K562 (cell line): ENCODE results near the gene CERS2. TPM values are rescaled to one million over a fixed set of nuclear protein-coding genes. Genes with fewer than 3 reads are reported as not detected.

Source experiments
- BCL6 ChIP-seq: fragments of 250-450 bp; sonication (Bioruptor Pico); IDR thresholded peaks from 2 replicates; pipeline ENCODE4 v1.4.0; 2020
- CAMTA2 ChIP-seq: fragments of 250-450 bp; sonication (Bioruptor Pico); conservative IDR thresholded peaks from 2 replicates; pipeline ENCODE4 v1.5.1; 2022
- ELF1 ChIP-seq: fragments of 200-800 bp; sonication (Bioruptor generic); IDR thresholded peaks from 2 replicates; pipeline ENCODE4 v1.6.1; 2016; ENCODE audit warnings: missing genetic modification characterization, missing compliant biosample characterization
- ELF2 ChIP-seq: fragments of 250-450 bp; sonication (Bioruptor Pico); IDR thresholded peaks from 2 replicates; pipeline ENCODE4 v1.5.0; 2021; ENCODE audit warnings: mild to moderate bottlenecking
- HLTF ChIP-seq: fragments of 450-650 bp; IDR thresholded peaks from 2 replicates; pipeline ENCODE4 v1.6.1; 2016
- HNRNPLL ChIP-seq: fragments of 200-400 bp; formaldehyde crosslinking; IDR thresholded peaks from 2 replicates; pipeline ENCODE4 v1.6.1; 2017; ENCODE audit warnings: low read length, low read depth, mild to moderate bottlenecking; ENCODE audit not compliant: poor library complexity, severe bottlenecking
- KLF1 ChIP-seq: fragments of 450-650 bp; IDR thresholded peaks from 2 replicates; pipeline ENCODE4 v1.6.1; 2016; ENCODE audit warnings: missing genetic modification characterization, missing compliant biosample characterization
- NFE2L1 ChIP-seq: fragments of 450-650 bp; IDR thresholded peaks from 2 replicates; pipeline ENCODE4 v1.6.1; 2016; ENCODE audit warnings: missing genetic modification characterization, low read depth, mild to moderate bottlenecking, missing compliant biosample characterization, moderate library complexity, borderline replicate concordance
- NR4A1 ChIP-seq, 2 experiments: fragments of 250-450 bp in 1 of 2; fragments of 450-650 bp in 1 of 2; sonication (Bioruptor Pico) in 1 of 2; IDR thresholded peaks; 2 replicates each; pipeline versions ENCODE4 v1.4.0 to v1.6.1; 2016 to 2020; ENCODE audit warnings: mild to moderate bottlenecking in 2 of 2, missing compliant biosample characterization in 1 of 2, missing genetic modification characterization in 1 of 2, moderate library complexity in 1 of 2
- PTBP1 ChIP-seq: fragments of 200-400 bp; formaldehyde crosslinking; IDR thresholded peaks from 2 replicates; pipeline ENCODE4 v1.6.1; 2017; ENCODE audit warnings: low read depth, low read length
- RBBP5 ChIP-seq: fragments of 200-600 bp; sonication (generic); IDR thresholded peaks from 2 replicates; pipeline ENCODE4 v1.6.1; 2012; ENCODE audit warnings: borderline replicate concordance, mild to moderate bottlenecking, low read length, control low read depth, inconsistent platforms; ENCODE audit not compliant: insufficient read depth, poor library complexity, severe bottlenecking
- RFX5 ChIP-seq: IDR thresholded peaks from 2 replicates; pipeline ENCODE4 v1.6.1; 2011; ENCODE audit warnings: low read depth, mild to moderate bottlenecking, improper control_type of control experiment, low read length
- SIN3A ChIP-seq, 2 experiments: fragments of 150-350 bp in 1 of 2; IDR thresholded peaks; 2 replicates each; pipeline ENCODE4 v1.6.1; 2011 to 2016; ENCODE audit warnings: borderline replicate concordance in 2 of 2, low read depth in 2 of 2, low read length in 2 of 2, mild to moderate bottlenecking in 2 of 2, moderate library complexity in 2 of 2; ENCODE audit not compliant: control insufficient read depth in 1 of 2
- SNIP1 ChIP-seq: fragments of 450-650 bp; IDR thresholded peaks from 2 replicates; pipeline ENCODE4 v1.7.1; 2017; ENCODE audit warnings: low read depth, mild to moderate bottlenecking
- ZFPM2 ChIP-seq: fragments of 250-450 bp; sonication (Bioruptor Pico); IDR thresholded peaks from 2 replicates; pipeline ENCODE4 v1.5.1; 2022; ENCODE audit warnings: mild to moderate bottlenecking
- ZNF263 ChIP-seq: sonication (generic); formaldehyde crosslinking; IDR thresholded peaks from 2 replicates; pipeline ENCODE4 v1.8.0; 2022; ENCODE audit warnings: mild to moderate bottlenecking, missing genetic modification reagents, borderline replicate concordance
- ZNF699 ChIP-seq: fragments of 250-450 bp; sonication (Bioruptor Pico); IDR thresholded peaks from 2 replicates; pipeline ENCODE4 v1.8.0; 2021; ENCODE audit warnings: mild to moderate bottlenecking, moderate library complexity; ENCODE audit not compliant: insufficient replicate concordance
- ZNF707 ChIP-seq: fragments of 250-450 bp; sonication (Bioruptor Pico); conservative IDR thresholded peaks from 2 replicates; pipeline ENCODE4 v1.8.0; 2022; ENCODE audit warnings: inconsistent platforms, mild to moderate bottlenecking, moderate library complexity
- polyA plus RNA-seq, 8 experiments: library from polyadenylated mRNA; depleted of rRNA in 4 of 8; stranded (reverse) in 5 of 8; unstranded in 3 of 8; fragments of >200 nt; fragmentation: Nextera tagmentation in 2 of 8; fragmentation: Illumina TruSeq in 1 of 8; extraction: Ambion mirVana in 2 of 8; extraction: Trizol in 1 of 8; gene quantifications; 2 replicates each; pipeline versions ENCODE4 v1.2.1 to v1.2.3, GENCODE V29; 2011 to 2014; ENCODE audit warnings: inconsistent platforms in 1 of 8, missing spikeins in 1 of 8
- total RNA-seq, 7 experiments: library from RNA; depleted of rRNA in 6 of 7; stranded (reverse); fragments of >200 nt in 6 of 7; fragmentation: Illumina TruSeq in 2 of 7; extraction: Trizol in 2 of 7; gene quantifications; 2 replicates each; pipeline versions ENCODE4 v1.2.1 to v1.2.3, GENCODE V29; 2011 to 2021; ENCODE audit warnings: low replicate concordance in 1 of 7
- TF ChIP-seq, protein P1 (sequence below): sonication (generic); formaldehyde crosslinking; IDR thresholded peaks from 2 replicates; pipeline ENCODE4 v1.8.1; 2023; ENCODE audit warnings: mild to moderate bottlenecking, missing genetic modification reagents, moderate library complexity
- TF ChIP-seq, protein P2 (sequence below): sonication (generic); formaldehyde crosslinking; IDR thresholded peaks from 2 replicates; pipeline ENCODE4 v1.8.0; 2022; ENCODE audit warnings: mild to moderate bottlenecking, missing genetic modification reagents
- TF ChIP-seq, protein P3 (sequence below): fragments of 450-650 bp; formaldehyde crosslinking; IDR thresholded peaks from 2 replicates; pipeline ENCODE4 v1.4.0; 2022; ENCODE audit warnings: missing genetic modification characterization
- TF ChIP-seq, protein P4 (sequence below): fragments of 450-650 bp; IDR thresholded peaks from 2 replicates; pipeline ENCODE4 v1.6.1; 2018; ENCODE audit not compliant: partially characterized antibody

CERS2 gene
- total and polyA plus RNA-seq, 9 of the 15 experiments (the other 6 are each of a cell fraction or from before 2014, with no cell fraction given) = 23.4 to 295 (median 132) TPM

DNA sequence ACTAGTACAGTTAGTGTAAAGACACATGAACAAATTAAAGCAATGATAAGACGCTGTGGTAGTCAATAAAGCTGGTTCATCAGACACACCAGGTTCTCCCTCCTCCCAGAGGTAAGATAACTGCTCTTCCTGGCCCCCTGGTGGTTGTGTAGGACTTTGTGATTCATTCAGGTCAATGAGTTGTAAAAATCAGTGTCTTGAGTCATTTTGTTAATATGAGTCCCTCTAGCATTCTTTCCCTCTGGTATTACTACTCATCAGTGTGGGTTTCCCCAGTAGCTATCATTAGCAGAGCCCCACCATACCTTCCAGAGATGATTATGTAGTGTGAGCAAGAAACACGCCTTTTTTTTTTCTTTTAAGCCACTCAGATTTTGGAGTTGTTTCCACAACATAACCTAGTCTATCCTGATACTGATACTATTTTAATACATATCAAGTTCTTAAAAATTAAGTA is 52.1 kb downstream of the CERS2 start (continued):
- TF ChIP-seq, protein P1, sequence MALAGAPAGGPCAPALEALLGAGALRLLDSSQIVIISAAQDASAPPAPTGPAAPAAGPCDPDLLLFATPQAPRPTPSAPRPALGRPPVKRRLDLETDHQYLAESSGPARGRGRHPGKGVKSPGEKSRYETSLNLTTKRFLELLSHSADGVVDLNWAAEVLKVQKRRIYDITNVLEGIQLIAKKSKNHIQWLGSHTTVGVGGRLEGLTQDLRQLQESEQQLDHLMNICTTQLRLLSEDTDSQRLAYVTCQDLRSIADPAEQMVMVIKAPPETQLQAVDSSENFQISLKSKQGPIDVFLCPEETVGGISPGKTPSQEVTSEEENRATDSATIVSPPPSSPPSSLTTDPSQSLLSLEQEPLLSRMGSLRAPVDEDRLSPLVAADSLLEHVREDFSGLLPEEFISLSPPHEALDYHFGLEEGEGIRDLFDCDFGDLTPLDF (CRISPR knock-in tag) = no peak
- TF ChIP-seq ELF2 (CRISPR knock-in tag) (no peak), SNIP1 (no peak), ELF1 (tag) (no peak), HNRNPLL (no peak), ZNF263 (CRISPR knock-in tag) (peak; percentile 84; the same call in 1 of the 2 replicates), HLTF (no peak), ZFPM2 (CRISPR knock-in tag) (no peak), RBBP5 (no peak), ZNF699 (CRISPR knock-in tag) (no peak), KLF1 (no peak), BCL6 (no peak), ZNF707 (CRISPR knock-in tag) (no peak), PTBP1 (no peak), CAMTA2 (CRISPR knock-in tag) (no peak), RFX5 (no peak), SIN3A (IDR thresholded peaks at IDR 0.05; ENCODE audit: borderline replicate concordance in 2 of 2, control insufficient read depth in 1 of 2, low read depth in 2 of 2, low read length in 2 of 2) (no peak), NFE2L1 (no peak), NR4A1 (CRISPR knock-in tag; IDR thresholded peaks at IDR 0.05) (no peak), NR4A1 (tag; IDR thresholded peaks at IDR 0.05) (no peak)
- TF ChIP-seq, protein P2, sequence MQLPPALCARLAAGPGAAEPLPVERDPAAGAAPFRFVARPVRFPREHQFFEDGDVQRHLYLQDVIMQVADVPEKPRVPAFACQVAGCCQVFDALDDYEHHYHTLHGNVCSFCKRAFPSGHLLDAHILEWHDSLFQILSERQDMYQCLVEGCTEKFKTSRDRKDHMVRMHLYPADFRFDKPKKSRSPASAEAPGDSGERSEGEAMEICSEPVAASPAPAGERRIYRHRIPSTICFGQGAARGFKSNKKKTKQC = no peak
- TF ChIP-seq, protein P3, sequence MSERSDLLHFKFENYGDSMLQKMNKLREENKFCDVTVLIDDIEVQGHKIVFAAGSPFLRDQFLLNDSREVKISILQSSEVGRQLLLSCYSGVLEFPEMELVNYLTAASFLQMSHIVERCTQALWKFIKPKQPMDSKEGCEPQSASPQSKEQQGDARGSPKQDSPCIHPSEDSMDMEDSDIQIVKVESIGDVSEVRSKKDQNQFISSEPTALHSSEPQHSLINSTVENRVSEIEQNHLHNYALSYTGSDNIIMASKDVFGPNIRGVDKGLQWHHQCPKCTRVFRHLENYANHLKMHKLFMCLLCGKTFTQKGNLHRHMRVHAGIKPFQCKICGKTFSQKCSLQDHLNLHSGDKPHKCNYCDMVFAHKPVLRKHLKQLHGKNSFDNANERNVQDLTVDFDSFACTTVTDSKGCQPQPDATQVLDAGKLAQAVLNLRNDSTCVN = no peak
- TF ChIP-seq, protein P4, sequence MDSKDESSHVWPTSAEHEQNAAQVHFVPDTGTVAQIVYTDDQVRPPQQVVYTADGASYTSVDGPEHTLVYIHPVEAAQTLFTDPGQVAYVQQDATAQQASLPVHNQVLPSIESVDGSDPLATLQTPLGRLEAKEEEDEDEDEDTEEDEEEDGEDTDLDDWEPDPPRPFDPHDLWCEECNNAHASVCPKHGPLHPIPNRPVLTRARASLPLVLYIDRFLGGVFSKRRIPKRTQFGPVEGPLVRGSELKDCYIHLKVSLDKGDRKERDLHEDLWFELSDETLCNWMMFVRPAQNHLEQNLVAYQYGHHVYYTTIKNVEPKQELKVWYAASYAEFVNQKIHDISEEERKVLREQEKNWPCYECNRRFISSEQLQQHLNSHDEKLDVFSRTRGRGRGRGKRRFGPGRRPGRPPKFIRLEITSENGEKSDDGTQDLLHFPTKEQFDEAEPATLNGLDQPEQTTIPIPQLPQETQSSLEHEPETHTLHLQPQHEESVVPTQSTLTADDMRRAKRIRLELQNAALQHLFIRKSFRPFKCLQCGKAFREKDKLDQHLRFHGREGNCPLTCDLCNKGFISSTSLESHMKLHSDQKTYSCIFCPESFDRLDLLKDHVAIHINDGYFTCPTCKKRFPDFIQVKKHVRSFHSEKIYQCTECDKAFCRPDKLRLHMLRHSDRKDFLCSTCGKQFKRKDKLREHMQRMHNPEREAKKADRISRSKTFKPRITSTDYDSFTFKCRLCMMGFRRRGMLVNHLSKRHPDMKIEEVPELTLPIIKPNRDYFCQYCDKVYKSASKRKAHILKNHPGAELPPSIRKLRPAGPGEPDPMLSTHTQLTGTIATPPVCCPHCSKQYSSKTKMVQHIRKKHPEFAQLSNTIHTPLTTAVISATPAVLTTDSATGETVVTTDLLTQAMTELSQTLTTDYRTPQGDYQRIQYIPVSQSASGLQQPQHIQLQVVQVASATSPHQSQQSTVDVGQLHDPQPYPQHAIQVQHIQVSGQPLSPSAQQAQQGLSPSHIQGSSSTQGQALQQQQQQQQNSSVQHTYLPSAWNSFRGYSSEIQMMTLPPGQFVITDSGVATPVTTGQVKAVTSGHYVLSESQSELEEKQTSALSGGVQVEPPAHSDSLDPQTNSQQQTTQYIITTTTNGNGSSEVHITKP = no peak
